HT-29 (cell line): ENCODE results near the gene MTHFD2L. TPM values are rescaled to one million over a fixed set of nuclear protein-coding genes. Genes with fewer than 3 reads are reported as not detected.
"Not testable (repeated sequence)": the region's sequence is repeated elsewhere in the genome, so short reads cannot be mapped to it uniquely, and the experiment has no call there.

Experiments
- DNase-seq: peaks from one replicate; pipeline ENCODE4 v3.0.0-alpha.2; 2015; ENCODE audit warnings: low spot score
- total RNA-seq: library from RNA; depleted of rRNA; stranded (reverse); fragments of >200 nt; shearing (Covaris generic); gene quantifications from 2 replicates; pipeline ENCODE4 v1.2.3, GENCODE V29; 2014

Gene MTHFD2L
- total RNA-seq, 1 experiment from 2014 or later: 18.4 TPM

- no peak for DNase-seq
Measured at GRCh38 chr4:74188912-74189311, 31.0 kb downstream of the MTHFD2L start.

- peak; percentile 83 for DNase-seq
Measured at GRCh38 chr4:74189331-74190043, 31.6 kb downstream of the MTHFD2L start.

- no peak for DNase-seq
Measured at GRCh38 chr4:74190332-74190731, 32.4 kb downstream of the MTHFD2L start.

- no peak for DNase-seq
Measured at GRCh38 chr4:74190919-74191397, 33.0 kb downstream of the MTHFD2L start.

- no peak for DNase-seq
Measured at GRCh38 chr4:74197080-74197479, 39.2 kb downstream of the MTHFD2L start.

GRCh38 chr4:74202062-74202586 lies 44.2 kb downstream of the MTHFD2L start:
- DNase-seq: peak; percentile 72

- DNase-seq: peak; percentile 47
Measured at GRCh38 chr4:74203467-74203866, 45.5 kb downstream of the MTHFD2L start.

GRCh38 chr4:74205046-74205445 lies 47.1 kb downstream of the MTHFD2L start:
- no peak for DNase-seq

- no peak for DNase-seq
Measured at GRCh38 chr4:74205559-74205958, 47.6 kb downstream of the MTHFD2L start.

- DNase-seq: no peak
Measured at GRCh38 chr4:74206088-74206825, 48.3 kb downstream of the MTHFD2L start.

GRCh38 chr4:74214457-74215159 lies 56.7 kb downstream of the MTHFD2L start:
- peak; percentile 30 for DNase-seq

- DNase-seq: not testable (repeated sequence)
Measured at GRCh38 chr4:74215236-74215635, 57.3 kb downstream of the MTHFD2L start.

GRCh38 chr4:74217365-74217764 lies 59.4 kb downstream of the MTHFD2L start:
- no peak for DNase-seq

- no peak for DNase-seq
Measured at GRCh38 chr4:74218201-74218600, 60.3 kb downstream of the MTHFD2L start.

- DNase-seq: no peak
Measured at GRCh38 chr4:74219240-74219639, 61.3 kb downstream of the MTHFD2L start.

GRCh38 chr4:74223098-74223497 lies 65.2 kb downstream of the MTHFD2L start:
- DNase-seq: no peak

GRCh38 chr4:74223801-74224200 lies 65.9 kb downstream of the MTHFD2L start:
- no peak for DNase-seq

GRCh38 chr4:74228691-74229640 lies 71.0 kb downstream of the MTHFD2L start:
- DNase-seq: peak; percentile 89

- peak; percentile 59 for DNase-seq
Measured at GRCh38 chr4:74230902-74231499, 73.1 kb downstream of the MTHFD2L start.

- DNase-seq: no peak
Measured at GRCh38 chr4:74235135-74235534, 77.2 kb downstream of the MTHFD2L start.
